K562 (cell line): Measurements from ENCODE around the gene TRAF7.

Experiments used
- ARID2 ChIP-seq: fragments of 450-650 bp; IDR thresholded peaks from 2 replicates; pipeline ENCODE4 v1.6.1; 2017; ENCODE audit warnings: antibody characterized with exemption, mild to moderate bottlenecking
- BRCA1 ChIP-seq, 2 experiments: fragments of 450-650 bp in 1 of 2; sonication (generic) in 1 of 2; formaldehyde crosslinking in 1 of 2; IDR thresholded peaks; 2 replicates each; pipeline versions ENCODE4 v1.5.0 to v1.6.1; 2017 to 2020; ENCODE audit warnings: mild to moderate bottlenecking in 1 of 2, missing genetic modification reagents in 1 of 2
- CTCF ChIP-seq, 3 experiments: IDR thresholded peaks in 2 of 3; conservative IDR thresholded peaks in 1 of 3; 2 replicates each; pipeline ENCODE4 v1.5.1; 2011 to 2012; ENCODE audit warnings: low read length in 3 of 3, mild to moderate bottlenecking in 3 of 3, control low read depth in 2 of 3, improper control_type of control experiment in 1 of 3, inconsistent platforms in 1 of 3, low read depth in 1 of 3, mixed read lengths in 1 of 3, moderate library complexity in 1 of 3; ENCODE audit not compliant: insufficient read depth in 2 of 3
- EP300 ChIP-seq: IDR thresholded peaks from 2 replicates; pipeline ENCODE4 v1.6.1; 2012; ENCODE audit warnings: low read length, improper control_type of control experiment
- HNRNPLL ChIP-seq: fragments of 200-400 bp; formaldehyde crosslinking; IDR thresholded peaks from 2 replicates; pipeline ENCODE4 v1.6.1; 2017; ENCODE audit warnings: low read length, low read depth, mild to moderate bottlenecking; ENCODE audit not compliant: poor library complexity, severe bottlenecking
- MYBL2 ChIP-seq, 2 experiments: fragments of 450-650 bp in 1 of 2; sonication (generic) in 1 of 2; formaldehyde crosslinking in 1 of 2; IDR thresholded peaks; 2 replicates each; pipeline versions ENCODE4 v1.6.1 to v1.8.1; 2017 to 2022; ENCODE audit warnings: borderline replicate concordance in 1 of 2, inconsistent platforms in 1 of 2, low read depth in 1 of 2, mild to moderate bottlenecking in 1 of 2, missing genetic modification reagents in 1 of 2, moderate library complexity in 1 of 2
- MYC ChIP-seq, 2 experiments: fragments of 250-450 bp in 1 of 2; sonication (Bioruptor Pico) in 1 of 2; IDR thresholded peaks; 2 replicates each; pipeline versions ENCODE4 v1.5.1 to v1.6.1; 2012 to 2021; ENCODE audit warnings: low read depth in 2 of 2, borderline replicate concordance in 1 of 2, improper control_type of control experiment in 1 of 2, low read length in 1 of 2, mild to moderate bottlenecking in 1 of 2, moderate library complexity in 1 of 2
- RFX5 ChIP-seq: IDR thresholded peaks from 2 replicates; pipeline ENCODE4 v1.6.1; 2011; ENCODE audit warnings: low read depth, mild to moderate bottlenecking, improper control_type of control experiment, low read length
- SAFB2 ChIP-seq: fragments of 200-400 bp; formaldehyde crosslinking; IDR thresholded peaks from 2 replicates; pipeline ENCODE4 v1.6.1; 2018; ENCODE audit warnings: borderline replicate concordance, low read length, low read depth, moderate library complexity; ENCODE audit not compliant: severe bottlenecking
- SIN3A ChIP-seq, 2 experiments: fragments of 150-350 bp in 1 of 2; IDR thresholded peaks; 2 replicates each; pipeline ENCODE4 v1.6.1; 2011 to 2016; ENCODE audit warnings: borderline replicate concordance in 2 of 2, low read depth in 2 of 2, low read length in 2 of 2, mild to moderate bottlenecking in 2 of 2, moderate library complexity in 2 of 2; ENCODE audit not compliant: control insufficient read depth in 1 of 2
- YY1 ChIP-seq, 3 experiments: IDR thresholded peaks; 2 replicates each; pipeline ENCODE4 v1.6.1; 2011; ENCODE audit warnings: low read length in 2 of 3, mild to moderate bottlenecking in 2 of 3, moderate library complexity in 2 of 3, borderline replicate concordance in 1 of 3, control low read depth in 1 of 3, low read depth in 1 of 3; ENCODE audit not compliant: insufficient read depth in 3 of 3, insufficient replicate concordance in 2 of 3, control insufficient read depth in 1 of 3, insufficient read length in 1 of 3; ENCODE audit errors: extremely low read depth in 1 of 3
- ZNF274 ChIP-seq: IDR thresholded peaks from 2 replicates; pipeline ENCODE4 v1.6.1; 2011; ENCODE audit warnings: low read depth, mild to moderate bottlenecking, low read length, moderate library complexity, borderline replicate concordance
- ZNF431 ChIP-seq: sonication (generic); formaldehyde crosslinking; IDR thresholded peaks from 2 replicates; pipeline ENCODE4 v1.8.0; 2022; ENCODE audit warnings: mild to moderate bottlenecking, missing genetic modification reagents
- TF ChIP-seq, protein P1 (sequence below): fragments of 250-450 bp; sonication (Bioruptor Pico); IDR thresholded peaks from 2 replicates; pipeline ENCODE4 v1.6.1; 2021; ENCODE audit warnings: mild to moderate bottlenecking

DNA sequence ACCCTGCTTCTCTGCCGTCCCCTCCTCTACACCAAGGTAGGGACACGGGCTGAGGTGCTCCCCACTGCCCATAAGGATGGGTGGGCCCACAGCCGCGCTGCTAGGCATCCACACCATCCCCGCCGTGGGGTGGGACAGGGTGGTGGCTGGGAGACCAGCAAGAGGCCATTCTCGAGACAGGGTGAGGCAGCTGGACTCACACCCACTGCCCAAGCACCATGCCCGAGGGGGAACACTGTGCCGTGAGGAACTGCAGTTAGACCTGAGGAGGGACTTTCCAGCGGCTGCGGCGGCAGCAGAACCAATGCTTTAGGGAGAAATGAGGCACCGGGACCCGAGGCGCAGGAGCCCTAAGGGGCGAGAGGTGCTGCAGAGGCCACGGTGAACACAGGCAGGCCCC, 33.2 kb upstream of the TRAF7 start:
- TF ChIP-seq EP300 (no peak), CTCF (IDR thresholded peaks at IDR 0.05 in 2 of 3, conservative IDR thresholded peaks at IDR 0.05 in 1 of 3; ENCODE audit: insufficient read depth in 2 of 3, low read depth in 1 of 3, low read length in 3 of 3) (no peak), ARID2 (no peak), BRCA1 (IDR thresholded peaks at IDR 0.05) (no peak), BRCA1 (CRISPR knock-in tag; IDR thresholded peaks at IDR 0.05) (no peak), SIN3A (IDR thresholded peaks at IDR 0.05; ENCODE audit: borderline replicate concordance in 2 of 2, control insufficient read depth in 1 of 2, low read depth in 2 of 2, low read length in 2 of 2) (no peak), YY1 (IDR thresholded peaks at IDR 0.05; ENCODE audit: borderline replicate concordance in 1 of 3, control insufficient read depth in 1 of 3, extremely low read depth in 1 of 3, insufficient read depth in 3 of 3, insufficient read length in 1 of 3, insufficient replicate concordance in 2 of 3, low read depth in 1 of 3, low read length in 2 of 3) (no peak), ZNF274 (no peak), MYC (IDR thresholded peaks at IDR 0.05; ENCODE audit: low read depth, low read length) (no peak), MYC (CRISPR knock-in tag; IDR thresholded peaks at IDR 0.05; ENCODE audit: borderline replicate concordance, low read depth) (no peak), MYBL2 (IDR thresholded peaks at IDR 0.05; ENCODE audit: low read depth) (no peak), MYBL2 (CRISPR knock-in tag; IDR thresholded peaks at IDR 0.05; ENCODE audit: borderline replicate concordance) (no peak), RFX5 (no peak), SAFB2 (no peak), ZNF431 (CRISPR knock-in tag) (no peak), HNRNPLL (no peak)
- TF ChIP-seq, protein P1, sequence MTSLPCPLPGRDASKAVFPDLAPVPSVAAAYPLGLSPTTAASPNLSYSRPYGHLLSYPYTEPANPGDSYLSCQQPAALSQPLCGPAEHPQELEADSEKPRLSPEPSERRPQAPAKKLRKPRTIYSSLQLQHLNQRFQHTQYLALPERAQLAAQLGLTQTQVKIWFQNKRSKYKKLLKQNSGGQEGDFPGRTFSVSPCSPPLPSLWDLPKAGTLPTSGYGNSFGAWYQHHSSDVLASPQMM (CRISPR knock-in tag) = no peak
